HEK293T (cell line): ENCODE data around the gene PTX4.

Source experiments
- ARNT ChIP-seq: fragments of 450-650 bp; IDR thresholded peaks from 2 replicates; pipeline ENCODE4 v1.6.1; 2017; ENCODE audit warnings: mild to moderate bottlenecking
- BHLHE40 ChIP-seq: fragments of 450-650 bp; IDR thresholded peaks from 2 replicates; pipeline ENCODE4 v1.6.1; 2016; ENCODE audit warnings: mild to moderate bottlenecking, moderate library complexity, borderline replicate concordance
- CTBP1 ChIP-seq: fragments of 450-650 bp; IDR thresholded peaks from 2 replicates; pipeline ENCODE4 v1.6.1; 2016; ENCODE audit warnings: borderline replicate concordance
- ELF4 ChIP-seq: fragments of 450-650 bp; IDR thresholded peaks from 2 replicates; pipeline ENCODE4 v1.6.1; 2017; ENCODE audit warnings: antibody characterized with exemption
- FOXM1 ChIP-seq: fragments of 450-650 bp; IDR thresholded peaks from 2 replicates; pipeline ENCODE4 v1.6.1; 2017; ENCODE audit warnings: mild to moderate bottlenecking, borderline replicate concordance
- HDGF ChIP-seq: fragments of 450-650 bp; IDR thresholded peaks from 2 replicates; pipeline ENCODE4 v1.6.1; 2017; ENCODE audit warnings: antibody characterized with exemption, borderline replicate concordance
- L3MBTL2 ChIP-seq: fragments of 450-650 bp; conservative IDR thresholded peaks from 2 replicates; pipeline ENCODE4 v1.6.1; 2016; ENCODE audit warnings: mild to moderate bottlenecking
- LEF1 ChIP-seq: fragments of 450-650 bp; IDR thresholded peaks from 2 replicates; pipeline ENCODE4 v1.6.1; 2017; ENCODE audit warnings: mild to moderate bottlenecking, borderline replicate concordance
- NFRKB ChIP-seq: fragments of 450-650 bp; IDR thresholded peaks from 2 replicates; pipeline ENCODE4 v1.6.1; 2016; ENCODE audit warnings: mild to moderate bottlenecking, moderate library complexity
- SP1 ChIP-seq: fragments of 450-650 bp; IDR thresholded peaks from 2 replicates; pipeline ENCODE4 v1.6.1; 2017
- SUZ12 ChIP-seq: fragments of 450-650 bp; IDR thresholded peaks from 2 replicates; pipeline ENCODE4 v1.6.1; 2016; ENCODE audit warnings: mild to moderate bottlenecking
- TARDBP ChIP-seq: fragments of 450-650 bp; IDR thresholded peaks from 2 replicates; pipeline ENCODE4 v1.6.1; 2016

DNA sequence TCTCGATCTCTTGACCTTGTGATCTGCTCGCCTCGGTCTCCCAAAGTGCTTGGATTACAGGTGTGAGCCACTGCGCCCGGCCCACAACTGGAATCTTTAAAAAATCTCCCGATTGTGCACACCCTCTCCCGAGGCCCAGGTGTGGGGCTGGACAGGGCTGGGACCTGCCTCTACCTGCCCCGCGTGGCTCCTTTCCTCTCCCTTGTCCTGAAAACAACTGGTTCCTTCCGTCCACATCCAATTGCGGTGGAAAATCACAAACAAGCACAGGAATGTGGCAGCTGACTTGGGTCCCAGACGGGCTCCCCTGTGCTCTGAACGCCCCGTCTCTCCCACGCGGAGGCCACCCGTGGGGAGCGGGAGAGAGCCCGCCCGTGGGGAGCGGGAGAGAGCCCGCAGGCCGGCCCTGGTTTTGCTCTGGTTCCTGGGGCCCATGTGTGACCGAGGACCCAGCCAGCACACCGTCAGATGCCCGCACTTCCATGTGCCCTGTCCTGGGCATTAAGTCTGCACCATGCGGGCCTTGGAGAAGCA lies 41.7 kb upstream of the PTX4 start:
- TF ChIP-seq SUZ12 (no peak), BHLHE40 (no peak), L3MBTL2 (no peak), CTBP1 (no peak), SP1 (no peak), NFRKB (no peak), ARNT (no peak), LEF1 (no peak), FOXM1 (no peak), HDGF (no peak), TARDBP (no peak), ELF4 (no peak)
